ENCODE data around the gene DPH5.

Gene DPH5

DNA sequence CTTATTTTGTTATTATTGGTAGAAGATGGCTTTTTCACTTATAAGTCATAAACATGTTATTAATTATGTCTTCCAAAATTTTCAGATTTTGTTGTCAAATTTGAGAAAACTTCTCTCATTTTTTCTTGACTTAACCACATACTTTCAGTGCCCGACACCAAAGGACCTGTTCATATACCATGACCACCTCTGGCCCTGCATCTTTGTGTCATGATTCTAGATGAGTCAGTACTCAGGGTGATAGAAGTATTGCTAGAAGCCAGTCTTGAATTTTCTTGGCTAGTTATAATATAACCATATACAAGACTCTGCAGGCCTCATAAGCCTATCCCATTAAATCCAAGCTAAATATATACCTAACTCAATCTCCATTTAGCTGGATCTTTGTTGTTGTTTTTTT is 35.4 kb upstream of the DPH5 start:
- no peak overlapping the region for H3K27ac ChIP-seq
- TF ChIP-seq, protein P1, sequence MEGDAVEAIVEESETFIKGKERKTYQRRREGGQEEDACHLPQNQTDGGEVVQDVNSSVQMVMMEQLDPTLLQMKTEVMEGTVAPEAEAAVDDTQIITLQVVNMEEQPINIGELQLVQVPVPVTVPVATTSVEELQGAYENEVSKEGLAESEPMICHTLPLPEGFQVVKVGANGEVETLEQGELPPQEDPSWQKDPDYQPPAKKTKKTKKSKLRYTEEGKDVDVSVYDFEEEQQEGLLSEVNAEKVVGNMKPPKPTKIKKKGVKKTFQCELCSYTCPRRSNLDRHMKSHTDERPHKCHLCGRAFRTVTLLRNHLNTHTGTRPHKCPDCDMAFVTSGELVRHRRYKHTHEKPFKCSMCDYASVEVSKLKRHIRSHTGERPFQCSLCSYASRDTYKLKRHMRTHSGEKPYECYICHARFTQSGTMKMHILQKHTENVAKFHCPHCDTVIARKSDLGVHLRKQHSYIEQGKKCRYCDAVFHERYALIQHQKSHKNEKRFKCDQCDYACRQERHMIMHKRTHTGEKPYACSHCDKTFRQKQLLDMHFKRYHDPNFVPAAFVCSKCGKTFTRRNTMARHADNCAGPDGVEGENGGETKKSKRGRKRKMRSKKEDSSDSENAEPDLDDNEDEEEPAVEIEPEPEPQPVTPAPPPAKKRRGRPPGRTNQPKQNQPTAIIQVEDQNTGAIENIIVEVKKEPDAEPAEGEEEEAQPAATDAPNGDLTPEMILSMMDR (conservative IDR thresholded peaks at IDR 0.05) = no peak

DNA sequence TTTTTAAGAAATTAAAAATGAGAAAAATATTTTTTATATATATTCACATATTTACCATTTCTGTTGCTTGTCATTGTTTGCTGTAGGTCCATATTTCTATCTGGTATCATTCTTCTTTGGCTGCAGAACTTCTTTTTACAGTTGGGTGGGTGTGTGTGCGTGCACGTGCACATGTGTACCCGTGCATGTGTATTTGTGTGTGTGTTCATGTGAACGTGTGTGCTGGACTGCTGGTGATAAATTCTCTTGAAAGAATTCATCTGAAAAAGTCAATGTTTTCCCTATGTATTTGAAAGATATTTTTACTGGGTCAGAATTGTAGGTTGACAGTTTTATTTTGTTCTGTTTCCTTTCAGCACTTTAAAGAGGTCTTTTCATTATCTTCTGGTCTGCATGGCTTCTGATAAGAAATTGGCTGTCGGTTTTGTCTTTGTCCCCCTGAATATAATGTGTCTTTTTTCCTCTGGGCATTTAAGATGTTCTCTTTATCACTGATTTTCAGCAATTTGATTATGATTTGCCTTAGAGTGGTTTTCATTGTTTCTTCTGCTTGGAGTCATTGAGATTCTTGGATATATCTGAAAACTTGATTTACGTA is 34.5 kb upstream of the DPH5 start:
- H3K27ac ChIP-seq = no peak overlapping the region
- TF ChIP-seq, protein P1 (conservative IDR thresholded peaks at IDR 0.05) = no peak

DNA sequence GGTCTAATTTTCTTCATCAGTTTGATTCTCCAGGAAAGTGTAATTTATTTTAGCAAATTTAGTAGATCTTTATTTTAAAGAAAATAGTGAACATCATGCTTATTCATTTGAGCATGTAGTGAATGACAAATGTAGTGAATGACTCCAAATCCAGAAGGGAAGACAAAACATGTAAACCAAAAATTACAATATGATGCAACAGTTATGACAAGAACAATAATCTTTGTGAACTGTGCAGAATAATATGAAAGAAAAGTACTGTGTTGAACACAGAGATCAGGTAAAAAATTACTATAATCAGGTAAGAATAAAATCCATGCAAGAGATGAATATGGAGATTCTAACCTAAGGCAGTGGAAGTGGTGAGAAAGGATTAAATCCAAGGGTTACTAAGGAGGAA is 30.0 kb upstream of the DPH5 start:
- TF ChIP-seq, protein P1 (conservative IDR thresholded peaks at IDR 0.05) = no peak

DNA sequence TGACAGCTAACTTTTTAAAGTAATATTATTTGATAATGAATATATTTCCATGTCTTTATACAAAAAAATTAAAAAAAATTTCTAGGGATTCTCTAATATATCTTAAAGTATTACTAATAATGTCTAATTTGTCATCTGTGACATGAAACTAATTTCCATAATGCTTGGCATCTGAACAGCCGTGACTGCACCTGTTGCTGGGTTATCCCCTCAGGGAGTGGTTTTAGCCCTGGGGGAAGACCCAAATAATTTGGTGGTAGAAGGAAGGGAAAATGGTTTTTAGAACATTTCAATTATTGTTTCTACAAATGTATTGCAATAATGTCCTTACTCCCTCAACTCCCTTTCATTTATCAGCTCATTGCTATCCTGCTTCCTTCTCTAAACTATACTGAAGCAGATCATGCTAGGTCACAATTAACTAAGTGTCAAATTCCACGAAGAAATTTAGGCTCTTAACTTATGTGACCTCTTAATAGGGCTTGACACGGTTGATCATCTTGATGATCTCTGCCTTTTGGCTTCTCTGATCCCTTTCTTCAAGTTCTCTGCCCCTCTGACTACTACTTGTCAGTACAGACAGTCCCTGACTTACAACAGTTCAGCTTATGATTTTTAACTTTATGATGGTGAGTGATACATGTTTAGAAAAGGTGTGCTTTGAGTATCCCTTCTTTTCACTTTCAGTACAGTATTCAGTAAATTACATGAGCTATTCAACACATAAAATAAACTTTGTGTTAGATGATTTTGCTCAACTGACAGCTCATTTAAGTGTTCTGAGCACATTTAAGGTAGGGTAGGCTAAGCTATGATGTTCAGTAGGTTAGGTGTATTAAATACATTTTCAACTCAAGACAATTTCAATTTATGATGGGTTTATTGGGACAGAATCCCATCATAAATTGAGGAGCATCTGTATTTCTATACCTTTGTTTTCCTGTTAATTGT is 26.4 kb upstream of the DPH5 start:
- no peak overlapping the region for H3K27ac ChIP-seq
- TF ChIP-seq, protein P1 (conservative IDR thresholded peaks at IDR 0.05) = no peak

More for the DNA sequence above, 30.0 kb upstream of the DPH5 start:
- H3K27ac ChIP-seq = no peak overlapping the region

DNA sequence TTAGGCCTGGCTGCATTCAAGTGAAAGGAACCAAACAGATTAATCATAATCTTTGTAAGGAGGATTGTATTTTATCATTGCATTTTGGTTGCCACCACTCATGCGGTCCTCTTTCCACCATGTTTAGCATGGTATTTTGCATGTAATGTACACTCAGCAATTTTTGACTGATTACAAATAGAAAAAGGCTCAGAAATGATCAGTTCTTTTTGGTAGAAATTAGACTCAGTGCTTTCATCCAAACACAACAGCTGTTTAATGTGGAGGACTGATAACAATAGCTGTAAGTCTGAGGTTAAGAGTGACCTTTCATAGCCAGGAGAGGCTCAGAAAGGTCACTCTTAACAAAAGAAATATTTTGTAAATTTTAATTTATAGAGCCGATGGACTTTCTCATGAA is 25.3 kb upstream of the DPH5 start:
- TF ChIP-seq, protein P1 (conservative IDR thresholded peaks at IDR 0.05) = no peak
- no peak overlapping the region for H3K27ac ChIP-seq

DNA sequence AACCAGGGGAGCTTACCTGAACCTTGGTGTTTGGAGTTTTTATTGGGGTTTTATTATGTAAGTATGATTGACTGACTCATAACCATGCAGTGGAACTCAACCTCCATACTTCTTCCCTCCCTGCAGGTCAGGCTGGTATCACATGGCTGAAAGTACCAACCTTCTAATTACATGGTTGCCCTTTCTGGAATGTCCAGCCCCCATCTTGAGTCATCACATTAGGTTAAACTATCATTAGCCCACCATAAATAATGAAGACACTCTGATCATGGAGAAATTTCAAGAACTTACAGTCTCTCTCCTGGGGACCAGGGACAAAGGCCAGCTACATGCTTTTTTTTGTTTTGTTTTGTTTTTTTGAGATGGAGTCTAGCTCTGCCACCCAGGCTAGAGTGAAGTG is 19.2 kb upstream of the DPH5 start:
- H3K27ac ChIP-seq = no peak overlapping the region
- TF ChIP-seq, protein P1 (conservative IDR thresholded peaks at IDR 0.05) = no peak

DNA sequence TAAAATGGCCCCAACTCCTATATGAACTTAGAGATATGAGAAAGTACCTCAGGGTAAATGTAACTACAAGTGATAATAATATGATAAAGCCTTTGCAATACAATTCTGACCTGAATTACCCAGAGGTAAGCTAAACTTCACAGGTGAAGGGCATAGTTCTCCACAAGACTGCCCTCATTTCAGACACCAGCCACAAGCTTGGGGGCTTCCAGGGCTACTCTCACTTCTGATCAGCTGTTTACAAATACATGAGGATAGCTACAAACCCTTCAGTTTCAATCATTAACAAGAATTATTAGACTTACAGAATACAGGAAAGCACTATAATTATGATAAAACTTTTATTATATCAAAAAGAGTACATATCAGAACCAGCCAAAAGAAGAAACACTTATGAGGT is 18.7 kb upstream of the DPH5 start:
- TF ChIP-seq, protein P1 (conservative IDR thresholded peaks at IDR 0.05) = no peak
- no peak overlapping the region for H3K27ac ChIP-seq

Measured in VCaP (cell line).